Measurements from ENCODE around the gene LDLRAD3.

The LDLRAD3 gene

DNA sequence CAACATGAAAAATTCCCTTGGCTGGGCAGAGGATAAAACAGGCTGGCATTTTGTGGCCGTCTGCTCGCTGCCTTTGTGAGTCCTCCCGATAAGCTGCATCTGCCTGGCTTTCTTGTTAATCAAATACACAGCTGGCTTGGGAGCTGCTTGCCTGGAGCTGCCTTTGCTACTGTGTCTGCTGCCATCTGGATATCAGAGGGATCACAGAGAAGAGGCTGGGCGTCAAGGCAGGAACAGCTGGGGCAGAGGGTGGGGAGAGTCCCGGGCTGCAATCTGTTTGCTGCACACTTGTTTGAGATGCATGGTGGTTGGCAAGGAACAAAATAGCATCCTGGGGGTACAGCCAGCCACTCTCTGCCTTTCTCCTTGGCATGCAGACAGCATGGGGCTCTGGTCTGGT, 309.4 kb downstream of the LDLRAD3 start:
- Mint-ChIP-seq H3K4me1 (no peaks in the 10 kb centered on the region), H3K27me3 (peaks cover 45% of the 10 kb centered on the region), H3K4me3 (no peak overlapping the region), H3K27ac (no peak overlapping the region), H3K9me3 (peaks cover 3% of the 10 kb centered on the region), H3K36me3 (no peaks in the 10 kb centered on the region)
- ATAC-seq: no peak

DNA sequence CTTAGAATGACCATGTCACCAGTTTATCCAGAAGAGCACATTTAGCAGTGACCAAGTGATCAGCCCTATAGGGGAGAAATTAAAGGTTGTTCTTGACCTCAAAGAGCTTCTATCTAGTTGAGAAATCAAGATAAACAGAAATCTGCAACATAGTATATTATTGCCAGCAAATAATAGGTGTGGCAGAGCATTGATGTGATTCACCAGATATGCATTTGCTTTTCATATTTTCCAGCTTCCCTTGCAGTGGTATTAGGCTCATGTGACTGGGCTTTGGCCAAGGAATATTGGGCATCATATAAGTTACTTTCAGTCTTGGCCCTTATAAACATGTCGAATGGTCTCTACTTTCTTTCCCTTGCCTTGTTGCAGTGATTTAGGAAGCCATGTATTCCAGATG, 310.9 kb downstream of the LDLRAD3 start:
- Mint-ChIP-seq H3K4me1 (no peaks in the 10 kb centered on the region), H3K27ac (no peak overlapping the region), H3K9me3 (peaks cover 3% of the 10 kb centered on the region), H3K36me3 (no peaks in the 10 kb centered on the region), H3K27me3 (peaks cover 51% of the 10 kb centered on the region), H3K4me3 (no peak overlapping the region)
- no peak for ATAC-seq

DNA sequence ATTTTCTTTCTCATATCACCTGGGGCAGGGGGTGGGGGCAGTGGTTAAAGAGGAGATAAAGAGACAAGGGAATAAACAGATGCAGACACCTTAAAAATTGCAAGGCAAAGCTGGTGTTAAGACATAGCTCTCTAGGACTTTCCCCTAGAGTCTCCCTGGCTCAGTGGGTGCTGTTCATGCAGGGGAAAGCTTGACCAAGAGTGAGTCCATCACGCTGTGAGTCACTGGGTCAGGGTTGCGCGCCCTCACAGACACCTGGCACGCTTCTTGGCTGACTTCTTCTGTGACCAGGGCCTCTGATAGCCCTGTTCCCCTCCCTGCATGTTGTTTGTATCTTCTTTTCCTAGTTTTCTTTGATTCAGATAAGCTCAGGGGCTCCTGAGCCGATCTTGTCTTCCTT, 313.5 kb downstream of the LDLRAD3 start:
- Mint-ChIP-seq H3K9me3 (no peaks in the 10 kb centered on the region), H3K27me3 (peaks cover 45% of the 10 kb centered on the region), H3K36me3 (no peaks in the 10 kb centered on the region), H3K4me3 (no peak overlapping the region), H3K27ac (no peak overlapping the region), H3K4me1 (no peaks in the 10 kb centered on the region)
- ATAC-seq: no peak

DNA sequence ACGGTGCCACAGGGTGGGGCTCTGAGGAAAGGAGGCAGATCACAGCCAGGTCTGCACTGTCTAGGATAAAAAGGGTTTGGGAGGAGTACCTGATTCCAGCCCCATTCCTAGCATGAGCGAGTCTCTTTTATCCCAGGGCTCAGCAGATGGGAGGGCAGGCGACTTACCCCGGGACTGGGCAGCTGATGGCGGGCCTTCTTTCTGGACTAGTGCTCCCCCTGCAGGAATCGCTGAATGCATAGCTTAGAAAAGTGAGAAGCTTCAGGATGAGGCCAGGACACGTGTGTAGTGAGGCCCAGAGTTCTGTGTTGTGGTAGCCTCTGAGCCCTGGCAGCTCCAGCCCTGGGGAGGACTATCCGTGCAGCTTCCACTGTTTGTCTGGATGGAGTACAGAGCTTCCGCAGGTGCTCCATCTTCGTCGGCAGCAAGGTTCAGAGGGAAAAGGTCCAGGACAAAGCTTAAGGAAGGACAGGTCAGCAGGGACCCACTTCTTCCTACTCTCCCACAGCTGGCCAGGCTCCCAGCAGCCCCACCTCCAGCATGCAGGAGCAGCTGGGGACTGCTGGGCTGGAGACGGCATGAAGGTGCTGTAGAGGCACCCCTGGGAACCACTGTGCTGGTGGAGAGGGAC, 315.0 kb downstream of the LDLRAD3 start:
- H3K27me3 Mint-ChIP-seq: peaks cover 59% of the 10 kb centered on the region
- no peaks in the 10 kb centered on the region for H3K9me3 Mint-ChIP-seq

DNA sequence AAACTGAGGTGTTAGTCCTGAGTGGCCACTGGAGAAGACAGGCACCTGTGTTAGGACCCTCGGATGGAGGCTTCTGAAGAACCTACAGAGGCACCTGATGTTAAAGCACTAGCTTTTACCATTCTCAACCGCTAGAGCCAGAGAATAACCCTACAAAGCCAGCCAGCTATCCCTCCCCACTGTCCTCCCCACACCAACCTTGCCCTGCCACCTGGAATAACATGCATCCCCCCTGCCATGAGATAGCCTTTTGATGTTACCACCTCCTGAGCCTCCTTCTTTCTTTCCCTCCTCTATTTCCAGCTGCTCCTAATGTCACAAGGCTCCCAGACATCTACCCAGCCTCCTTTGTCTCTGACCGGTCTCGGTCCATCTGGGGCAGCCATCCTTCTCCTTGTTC, 317.2 kb downstream of the LDLRAD3 start:
- no peak for ATAC-seq
- peaks cover 63% of the 10 kb centered on the region for H3K27me3 Mint-ChIP-seq
- H3K36me3 Mint-ChIP-seq: no peaks in the 10 kb centered on the region
- no peaks in the 10 kb centered on the region for H3K4me1 Mint-ChIP-seq
- no peak overlapping the region for H3K4me3 Mint-ChIP-seq
- H3K27ac Mint-ChIP-seq: no peak overlapping the region
- no peaks in the 10 kb centered on the region for H3K9me3 Mint-ChIP-seq

More for the DNA sequence above, 315.0 kb downstream of the LDLRAD3 start:
- H3K4me3 Mint-ChIP-seq: no peak overlapping the region
- H3K4me1 Mint-ChIP-seq: no peaks in the 10 kb centered on the region
- ATAC-seq: peak; percentile 27
- no peak overlapping the region for H3K27ac Mint-ChIP-seq
- no peaks in the 10 kb centered on the region for H3K36me3 Mint-ChIP-seq

DNA sequence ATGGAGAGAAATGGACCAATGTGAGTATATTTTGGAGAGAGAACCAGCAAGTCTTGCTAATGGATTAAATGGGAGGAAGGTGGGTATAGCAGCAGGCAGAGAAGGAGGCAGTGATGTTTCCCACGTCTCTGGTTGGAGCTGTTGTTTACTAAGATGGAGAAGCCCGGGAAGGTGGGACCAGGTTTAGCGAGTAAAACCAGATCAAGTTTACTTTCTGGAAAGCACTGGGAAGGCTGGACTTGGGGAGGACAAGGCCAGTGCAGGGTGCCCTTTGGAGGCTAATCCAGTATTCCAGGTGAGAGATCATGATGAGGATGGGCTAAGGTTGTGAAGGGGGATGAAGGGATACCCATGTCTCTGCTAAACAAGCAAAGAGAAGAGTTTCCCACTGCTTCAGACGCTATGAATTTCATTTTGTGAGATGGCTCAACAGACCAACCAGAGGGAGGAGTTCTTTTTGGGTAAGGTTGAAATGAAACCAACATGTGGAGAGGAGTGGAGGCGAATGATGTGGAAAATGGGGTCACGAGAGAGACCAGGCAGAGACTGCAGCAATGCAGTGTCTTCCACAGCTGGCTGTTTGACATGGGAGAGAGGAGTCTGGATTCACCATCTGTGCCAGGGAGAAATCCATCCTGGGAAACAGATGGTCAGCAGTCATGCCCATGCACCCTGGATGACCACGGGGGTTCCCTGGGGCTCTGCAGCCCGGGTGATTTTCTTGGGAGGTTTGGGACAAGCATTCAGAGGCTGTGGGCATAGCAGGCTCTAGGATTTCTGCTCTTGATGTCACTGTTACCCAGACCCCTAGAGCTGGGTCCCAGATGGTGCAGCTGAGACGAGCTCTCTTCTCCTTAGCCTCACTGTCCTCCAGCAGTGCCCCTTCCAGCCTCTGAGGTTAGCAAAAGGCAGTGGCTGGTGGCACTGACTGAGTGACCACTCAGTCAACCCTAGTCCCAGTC, 320.4 kb downstream of the LDLRAD3 start:
- no peak for ATAC-seq
- Mint-ChIP-seq H3K27ac (no peak overlapping the region), H3K36me3 (no peaks in the 10 kb centered on the region), H3K4me3 (no peak overlapping the region), H3K4me1 (no peaks in the 10 kb centered on the region), H3K27me3 (peaks cover 40% of the 10 kb centered on the region), H3K9me3 (no peaks in the 10 kb centered on the region)

DNA sequence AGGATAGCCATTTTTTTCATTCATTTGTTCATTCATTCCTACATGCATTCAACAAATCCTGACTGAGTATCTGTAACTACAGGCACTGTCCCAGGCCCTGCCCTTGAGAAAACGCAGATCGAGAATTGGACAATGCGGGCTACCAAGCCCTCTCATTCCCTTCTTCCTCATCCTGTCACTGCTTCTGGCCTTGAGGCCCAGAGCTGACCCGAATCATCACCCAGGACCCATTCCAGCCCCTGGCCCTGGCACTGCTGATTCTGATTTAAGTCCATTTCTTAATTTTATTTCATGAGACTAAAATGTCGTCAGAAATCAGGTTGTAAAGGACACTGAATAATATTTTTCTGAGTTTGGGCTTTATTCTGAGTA, 321.1 kb downstream of the LDLRAD3 start:
- H3K27ac Mint-ChIP-seq: no peak overlapping the region
- H3K4me1 Mint-ChIP-seq: no peaks in the 10 kb centered on the region
- H3K36me3 Mint-ChIP-seq: peaks cover 4% of the 10 kb centered on the region
- peaks cover 33% of the 10 kb centered on the region for H3K27me3 Mint-ChIP-seq
- no peak for ATAC-seq
- no peak overlapping the region for H3K4me3 Mint-ChIP-seq
- no peaks in the 10 kb centered on the region for H3K9me3 Mint-ChIP-seq

DNA sequence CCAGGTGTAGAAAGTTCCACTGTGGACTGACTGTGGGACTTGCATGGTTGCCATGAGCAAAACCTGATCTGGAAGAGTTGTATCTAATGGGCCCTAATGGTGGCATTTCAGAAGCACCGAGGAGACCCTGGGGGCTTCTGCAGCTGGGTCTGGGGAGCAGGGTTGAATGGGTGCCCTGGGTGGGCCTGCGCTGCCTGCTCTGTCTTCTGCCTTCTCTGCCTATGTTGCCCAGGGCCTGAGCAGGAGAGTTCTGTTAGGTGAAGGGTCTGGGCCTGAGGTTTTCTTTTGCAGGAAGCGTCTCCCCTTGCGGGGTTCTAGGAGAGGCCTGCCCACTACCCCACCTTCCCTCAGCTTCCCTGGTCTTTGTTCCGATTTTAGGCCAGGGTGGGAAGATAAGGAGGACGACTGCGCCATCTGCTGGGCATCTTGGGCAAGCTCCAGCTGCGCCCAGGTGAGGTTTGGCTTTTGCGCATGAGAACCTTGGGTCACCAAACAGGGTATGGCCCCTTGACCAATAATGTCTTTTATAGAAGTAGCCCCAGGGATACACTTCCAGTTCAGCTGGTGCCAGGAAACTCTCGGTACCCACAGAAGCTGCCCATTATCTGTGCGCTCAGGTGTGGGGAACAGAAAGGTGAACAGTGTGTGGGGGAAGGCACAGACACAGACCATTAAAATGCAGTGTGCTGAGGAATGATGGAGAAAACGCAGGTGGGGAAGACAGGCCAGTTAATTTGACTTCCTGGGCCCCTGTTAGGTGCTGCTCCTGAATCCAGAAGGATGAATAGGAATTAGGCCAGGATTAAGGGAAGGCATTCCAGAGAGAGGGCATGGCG, 322.1 kb downstream of the LDLRAD3 start:
- H3K4me3 Mint-ChIP-seq: no peak overlapping the region
- peaks cover 26% of the 10 kb centered on the region for H3K27me3 Mint-ChIP-seq
- no peaks in the 10 kb centered on the region for H3K4me1 Mint-ChIP-seq
- ATAC-seq: peak; percentile 64
- H3K27ac Mint-ChIP-seq: no peak overlapping the region
- peaks cover 15% of the 10 kb centered on the region for H3K36me3 Mint-ChIP-seq
- no peaks in the 10 kb centered on the region for H3K9me3 Mint-ChIP-seq

DNA sequence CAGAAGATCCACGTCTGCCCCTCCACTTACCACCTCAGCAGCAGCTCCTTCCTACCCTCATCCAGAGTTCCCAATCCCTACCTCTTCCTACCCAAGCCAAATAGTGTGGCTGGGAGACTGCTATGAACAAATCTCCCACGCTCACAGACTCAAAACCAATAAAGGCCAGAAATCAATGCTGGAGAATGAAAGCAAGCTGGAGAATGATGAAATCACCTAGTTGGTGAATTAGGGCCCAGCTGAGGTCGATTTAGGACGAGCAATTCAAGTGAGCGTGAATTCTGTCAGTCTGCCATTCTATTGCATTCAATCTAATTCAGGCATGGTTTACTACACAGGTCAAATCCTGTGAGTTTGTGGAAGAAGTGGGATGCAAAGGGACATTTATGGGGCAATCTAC, 322.9 kb downstream of the LDLRAD3 start:
- Mint-ChIP-seq H3K27ac (no peak overlapping the region), H3K36me3 (peaks cover 22% of the 10 kb centered on the region), H3K27me3 (peaks cover 19% of the 10 kb centered on the region), H3K4me3 (no peak overlapping the region), H3K4me1 (no peaks in the 10 kb centered on the region), H3K9me3 (no peaks in the 10 kb centered on the region)
- no peak for ATAC-seq

DNA sequence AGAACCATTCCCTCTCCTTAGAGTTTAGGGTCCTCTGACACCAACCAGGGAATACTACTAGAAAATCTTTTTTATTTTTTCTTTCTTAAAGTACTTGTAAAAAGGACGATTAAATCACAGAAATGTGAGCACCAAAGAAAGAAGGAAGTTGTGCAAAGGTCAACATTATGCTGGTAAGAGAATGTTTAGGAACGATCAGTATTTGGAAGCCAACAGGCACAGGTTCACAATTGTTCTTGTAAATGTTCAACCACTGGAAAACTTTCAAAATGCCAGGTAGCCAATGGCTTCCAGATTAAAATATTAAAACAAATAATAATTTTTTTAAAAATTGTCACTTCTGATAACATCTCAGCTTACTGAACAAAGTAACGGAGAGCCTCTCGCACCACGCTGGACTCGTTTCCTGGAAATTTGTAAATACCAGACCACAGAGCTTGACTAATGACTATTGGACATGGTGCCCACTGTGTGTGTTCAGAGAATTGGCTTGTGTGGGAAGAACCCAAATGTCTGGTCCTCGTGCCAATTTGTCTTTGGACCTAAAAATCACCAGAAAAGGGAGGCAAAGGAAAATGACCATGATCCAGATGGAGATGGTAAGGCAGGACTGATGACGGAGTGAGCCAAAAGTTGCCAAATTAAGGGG, 324.6 kb downstream of the LDLRAD3 start:
- Mint-ChIP-seq H3K4me3 (no peak overlapping the region), H3K36me3 (peaks cover 39% of the 10 kb centered on the region), H3K4me1 (no peaks in the 10 kb centered on the region), H3K27me3 (peaks cover 8% of the 10 kb centered on the region), H3K9me3 (no peaks in the 10 kb centered on the region), H3K27ac (no peak overlapping the region)
- no peak for ATAC-seq

DNA sequence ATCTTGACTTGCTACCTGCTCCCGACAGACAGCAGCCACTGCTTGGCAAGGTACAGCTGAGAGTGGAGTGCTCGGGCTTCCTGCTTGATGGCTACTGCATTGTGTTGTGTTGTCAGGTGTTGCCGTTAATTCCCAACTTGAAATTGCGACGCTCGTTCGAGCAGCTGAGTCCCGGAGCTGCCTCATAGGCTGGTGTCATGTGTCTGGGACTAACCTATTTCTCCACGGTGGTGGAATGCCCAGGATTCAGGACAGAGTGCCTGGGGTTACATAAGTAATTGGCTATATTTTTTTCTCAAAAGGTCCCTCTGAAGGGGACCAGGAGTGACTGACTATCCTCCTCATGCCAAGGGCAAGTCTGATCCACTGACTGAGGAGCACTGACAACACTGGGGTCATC, 326.8 kb downstream of the LDLRAD3 start:
- Mint-ChIP-seq H3K27me3 (no peaks in the 10 kb centered on the region), H3K36me3 (peaks cover 57% of the 10 kb centered on the region), H3K4me3 (no peak overlapping the region), H3K27ac (no peak overlapping the region), H3K9me3 (no peaks in the 10 kb centered on the region), H3K4me1 (no peaks in the 10 kb centered on the region)
- no peak for ATAC-seq

DNA sequence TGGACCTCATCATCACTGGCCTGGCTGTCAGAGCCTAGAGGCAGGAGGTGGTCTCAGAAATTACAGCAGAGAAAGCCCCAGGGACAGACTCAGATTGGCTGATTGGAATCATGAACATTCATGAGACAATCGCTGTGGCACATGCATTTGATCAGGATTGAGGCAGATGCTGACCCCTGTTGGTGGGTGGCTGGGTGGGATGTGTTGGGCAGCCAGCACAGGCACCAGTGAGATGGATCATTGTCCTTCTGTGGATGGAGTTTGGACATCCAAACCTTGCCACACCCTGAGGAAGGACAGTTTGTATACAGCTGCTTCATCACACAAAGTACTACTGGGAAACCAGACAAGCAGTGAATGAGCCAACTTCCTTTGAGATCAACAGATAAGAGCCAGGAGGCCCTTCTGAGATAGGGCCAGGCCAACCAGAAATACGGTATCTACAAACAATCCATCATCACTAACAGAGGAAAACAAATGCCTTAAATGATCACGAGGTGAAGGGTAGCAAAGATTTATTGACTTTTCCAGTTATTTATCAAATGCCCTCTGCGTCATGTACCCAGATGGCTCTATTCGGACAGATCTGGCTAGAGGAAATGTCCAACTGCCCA, 328.0 kb downstream of the LDLRAD3 start:
- Mint-ChIP-seq H3K27ac (no peak overlapping the region), H3K4me3 (no peak overlapping the region), H3K36me3 (peaks cover 65% of the 10 kb centered on the region), H3K4me1 (no peaks in the 10 kb centered on the region), H3K9me3 (no peaks in the 10 kb centered on the region), H3K27me3 (no peaks in the 10 kb centered on the region)
- no peak for ATAC-seq

DNA sequence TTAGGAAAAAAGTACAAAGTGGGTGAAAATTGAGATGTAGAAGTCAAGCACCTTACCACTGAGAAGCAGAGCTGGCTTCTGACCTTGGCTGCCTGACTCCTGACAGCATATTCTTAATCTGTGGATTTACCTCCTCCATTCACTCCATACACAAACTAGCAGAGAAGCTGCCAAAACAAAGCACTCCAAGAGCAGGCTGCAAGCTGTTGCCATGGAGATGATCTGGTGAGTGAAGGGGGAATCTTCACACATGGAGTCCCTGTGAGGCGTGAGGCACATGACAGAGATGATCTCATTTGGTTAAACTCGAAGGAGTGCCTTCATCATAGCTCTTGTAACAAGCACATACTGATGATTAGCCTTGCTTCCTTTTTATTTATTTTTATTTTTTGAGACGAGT, 329.2 kb downstream of the LDLRAD3 start:
- H3K27me3 Mint-ChIP-seq: no peaks in the 10 kb centered on the region
- H3K36me3 Mint-ChIP-seq: peaks cover 74% of the 10 kb centered on the region
- no peaks in the 10 kb centered on the region for H3K9me3 Mint-ChIP-seq
- no peaks in the 10 kb centered on the region for H3K4me1 Mint-ChIP-seq
- no peak overlapping the region for H3K27ac Mint-ChIP-seq
- no peak overlapping the region for H3K4me3 Mint-ChIP-seq
- ATAC-seq: no peak

DNA sequence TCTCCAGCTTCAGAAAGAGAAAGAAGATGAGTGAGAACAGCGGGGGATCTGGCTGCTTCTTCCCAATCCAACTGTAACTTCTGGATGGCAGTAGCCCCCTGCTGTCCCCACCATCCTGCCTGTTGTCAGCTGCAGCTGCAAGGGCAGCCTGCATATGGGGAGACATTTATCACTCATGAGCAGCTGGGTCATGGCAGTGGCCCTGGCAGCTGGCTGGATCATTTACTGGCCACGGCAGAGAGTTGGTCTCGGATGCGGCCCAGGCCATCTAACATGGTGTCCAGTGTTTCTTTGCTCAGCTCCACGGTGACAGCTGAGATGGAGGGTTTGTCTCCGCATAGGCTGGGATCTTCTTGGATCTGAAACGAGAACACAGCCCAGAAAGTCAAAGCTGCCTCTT, 330.6 kb downstream of the LDLRAD3 start:
- Mint-ChIP-seq H3K4me3 (no peak overlapping the region), H3K36me3 (peaks cover 76% of the 10 kb centered on the region), H3K4me1 (no peaks in the 10 kb centered on the region), H3K9me3 (no peaks in the 10 kb centered on the region), H3K27me3 (no peaks in the 10 kb centered on the region), H3K27ac (no peak overlapping the region)
- ATAC-seq: no peak
